ENCODE measurements around the gene ROR2.

The ROR2 gene

DNA sequence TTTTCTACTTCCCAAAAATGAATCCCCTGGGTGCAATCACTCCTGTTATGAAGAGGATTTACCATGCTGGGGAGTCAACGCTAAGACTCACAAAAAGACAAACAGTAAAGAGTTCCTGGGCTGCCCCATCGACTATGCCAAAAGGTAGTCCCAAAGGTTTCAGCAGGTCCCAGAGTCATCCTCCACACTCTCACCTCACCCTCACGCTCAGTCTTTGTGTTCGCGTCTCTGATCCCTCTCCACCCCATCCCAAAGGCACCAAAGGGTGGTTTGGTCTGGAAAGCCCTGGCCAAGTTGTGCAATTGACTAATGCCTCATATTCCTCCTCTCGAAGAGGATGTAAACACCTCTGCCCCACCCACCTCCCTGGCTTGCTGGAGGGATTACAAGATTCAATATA lies 286.2 kb downstream of the ROR2 start:
- TF ChIP-seq, protein P1, sequence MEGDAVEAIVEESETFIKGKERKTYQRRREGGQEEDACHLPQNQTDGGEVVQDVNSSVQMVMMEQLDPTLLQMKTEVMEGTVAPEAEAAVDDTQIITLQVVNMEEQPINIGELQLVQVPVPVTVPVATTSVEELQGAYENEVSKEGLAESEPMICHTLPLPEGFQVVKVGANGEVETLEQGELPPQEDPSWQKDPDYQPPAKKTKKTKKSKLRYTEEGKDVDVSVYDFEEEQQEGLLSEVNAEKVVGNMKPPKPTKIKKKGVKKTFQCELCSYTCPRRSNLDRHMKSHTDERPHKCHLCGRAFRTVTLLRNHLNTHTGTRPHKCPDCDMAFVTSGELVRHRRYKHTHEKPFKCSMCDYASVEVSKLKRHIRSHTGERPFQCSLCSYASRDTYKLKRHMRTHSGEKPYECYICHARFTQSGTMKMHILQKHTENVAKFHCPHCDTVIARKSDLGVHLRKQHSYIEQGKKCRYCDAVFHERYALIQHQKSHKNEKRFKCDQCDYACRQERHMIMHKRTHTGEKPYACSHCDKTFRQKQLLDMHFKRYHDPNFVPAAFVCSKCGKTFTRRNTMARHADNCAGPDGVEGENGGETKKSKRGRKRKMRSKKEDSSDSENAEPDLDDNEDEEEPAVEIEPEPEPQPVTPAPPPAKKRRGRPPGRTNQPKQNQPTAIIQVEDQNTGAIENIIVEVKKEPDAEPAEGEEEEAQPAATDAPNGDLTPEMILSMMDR (IDR thresholded peaks at IDR 0.05; ENCODE audit: extremely low read depth, insufficient read depth, missing control alignments): no peak
- in situ Hi-C loops (cut with MboI; ENCODE audit: low pct_unique_long_range_greater_than_20kb, low sequenced_read_pairs, unreplicated experiment): no loop called here
- DNase-seq (ENCODE audit: low spot score): no peak

DNA sequence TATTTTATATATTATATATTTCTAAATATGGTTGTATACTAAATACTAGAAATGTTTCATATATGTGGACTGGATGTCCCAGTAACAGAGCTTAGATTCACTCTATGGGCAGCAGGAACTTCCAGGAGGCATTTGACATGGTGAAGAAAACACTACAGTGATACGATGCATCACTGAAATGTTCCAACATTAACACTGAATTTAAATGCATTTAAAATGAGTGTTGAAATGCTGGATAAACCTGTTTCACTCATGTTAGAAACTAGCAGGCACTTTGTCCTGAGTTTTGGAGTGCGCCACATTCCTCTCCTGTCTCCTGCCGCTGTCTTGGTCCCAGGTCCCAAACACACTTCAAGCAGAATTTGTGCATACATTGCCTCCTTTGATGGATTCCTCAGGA lies 288.6 kb downstream of the ROR2 start:
- DNase-seq (ENCODE audit: low spot score): no peak
- in situ Hi-C loops (cut with MboI; ENCODE audit: low pct_unique_long_range_greater_than_20kb, low sequenced_read_pairs, unreplicated experiment): no loop called here
- TF ChIP-seq, protein P1 (IDR thresholded peaks at IDR 0.05; ENCODE audit: extremely low read depth, insufficient read depth, missing control alignments): no peak

DNA sequence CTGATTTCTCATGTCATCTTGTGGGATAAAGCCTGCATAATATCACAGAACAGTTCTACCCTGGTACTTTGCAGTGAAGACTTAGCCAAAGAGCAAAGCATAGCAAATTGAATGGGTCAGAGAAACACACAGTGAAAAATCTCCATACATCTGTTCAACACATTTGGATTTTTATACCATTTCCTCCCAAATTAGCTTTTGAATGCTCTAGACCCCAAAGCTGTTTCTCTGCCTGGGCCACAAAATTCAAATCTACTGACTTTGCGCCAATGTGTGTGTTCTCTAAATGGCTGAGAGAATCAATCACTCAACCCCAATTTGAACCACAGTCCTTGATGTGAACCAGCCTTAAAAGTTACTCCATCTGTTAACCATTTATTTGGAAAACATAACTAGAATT lies 289.5 kb downstream of the ROR2 start:
- TF ChIP-seq, protein P1 (IDR thresholded peaks at IDR 0.05; ENCODE audit: extremely low read depth, insufficient read depth, missing control alignments): no peak
- in situ Hi-C loops (cut with MboI; ENCODE audit: low pct_unique_long_range_greater_than_20kb, low sequenced_read_pairs, unreplicated experiment): no loop called here
- DNase-seq (ENCODE audit: low spot score): no peak

DNA sequence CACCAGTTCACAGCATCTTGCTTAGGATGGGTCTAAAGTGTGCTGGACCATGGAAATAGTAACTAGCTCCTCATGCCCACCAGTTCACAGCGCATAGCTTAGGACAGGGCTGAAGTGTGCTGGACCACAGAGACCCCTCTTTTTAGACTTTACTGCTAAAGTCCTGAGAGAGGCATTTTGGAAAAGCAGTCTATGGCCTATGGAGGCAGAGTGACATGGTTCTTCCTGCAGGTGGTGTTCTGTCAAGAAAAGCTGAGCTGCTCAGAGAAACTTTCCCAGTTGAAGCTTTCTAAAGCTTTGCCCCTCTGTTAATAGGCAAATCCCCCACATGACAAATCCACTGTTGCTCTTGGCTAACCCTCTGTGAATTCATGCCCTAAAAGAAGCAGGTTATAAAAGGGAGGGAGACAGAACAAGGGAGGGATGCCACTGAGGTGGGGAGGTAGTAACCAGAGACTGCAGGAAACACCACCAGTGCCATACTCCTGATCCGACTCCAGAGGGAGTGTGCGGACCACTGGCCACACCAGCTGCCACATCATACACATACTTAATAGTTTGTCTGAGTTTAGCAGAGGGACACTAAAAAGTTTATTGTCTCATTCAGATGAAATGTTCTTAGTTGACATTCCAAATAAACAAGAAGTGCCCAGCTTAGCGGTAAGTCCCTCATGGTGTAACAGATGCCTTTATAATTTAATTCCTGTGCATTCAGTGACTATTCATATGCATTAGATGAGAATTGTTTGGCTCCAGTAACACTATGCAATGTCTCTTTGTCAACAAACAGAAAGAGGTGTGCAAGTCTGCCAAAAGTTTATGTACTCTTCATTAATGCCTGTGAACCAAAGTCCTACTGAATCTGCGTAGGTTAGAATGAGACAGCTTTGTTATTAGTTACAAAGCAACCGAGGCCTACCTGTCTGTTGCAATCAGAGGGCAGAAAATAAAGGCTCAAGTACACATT lies 290.2 kb downstream of the ROR2 start:
- in situ Hi-C loops (cut with MboI; ENCODE audit: low pct_unique_long_range_greater_than_20kb, low sequenced_read_pairs, unreplicated experiment): no loop called here
- TF ChIP-seq, protein P1 (IDR thresholded peaks at IDR 0.05; ENCODE audit: extremely low read depth, insufficient read depth, missing control alignments): peak; percentile 49
- no peak for DNase-seq (ENCODE audit: low spot score)

DNA sequence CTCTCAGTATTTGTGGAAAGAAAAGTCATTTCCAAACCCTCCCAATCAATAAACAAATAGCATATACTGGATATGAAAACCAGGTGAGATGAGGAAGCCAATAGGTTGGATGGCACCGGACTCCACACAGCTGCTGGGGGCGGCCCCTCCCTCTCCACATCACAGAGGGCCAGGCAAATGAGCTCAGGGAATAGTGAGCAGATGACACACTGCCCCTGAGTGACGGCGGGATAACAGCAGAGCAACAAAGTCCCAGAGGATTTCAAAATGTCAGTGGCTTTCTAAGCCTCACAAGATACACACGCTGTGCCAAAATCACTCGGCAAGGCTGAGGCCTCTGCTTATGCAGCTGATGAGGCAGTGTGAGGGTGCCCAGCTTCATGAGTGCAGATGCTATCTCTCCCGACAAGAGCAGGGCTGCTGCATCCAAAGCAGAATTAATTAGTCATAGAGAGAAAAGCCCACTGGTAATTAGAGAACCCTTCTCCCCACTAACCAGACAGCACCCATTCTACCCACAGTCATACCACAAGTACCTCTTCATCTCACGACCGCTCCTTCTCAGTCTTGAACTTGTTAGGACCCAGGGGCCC lies 291.4 kb downstream of the ROR2 start:
- no peak for DNase-seq (ENCODE audit: low spot score)
- in situ Hi-C loops (cut with MboI; ENCODE audit: low pct_unique_long_range_greater_than_20kb, low sequenced_read_pairs, unreplicated experiment): no loop called here
- TF ChIP-seq, protein P1 (IDR thresholded peaks at IDR 0.05; ENCODE audit: extremely low read depth, insufficient read depth, missing control alignments): no peak

DNA sequence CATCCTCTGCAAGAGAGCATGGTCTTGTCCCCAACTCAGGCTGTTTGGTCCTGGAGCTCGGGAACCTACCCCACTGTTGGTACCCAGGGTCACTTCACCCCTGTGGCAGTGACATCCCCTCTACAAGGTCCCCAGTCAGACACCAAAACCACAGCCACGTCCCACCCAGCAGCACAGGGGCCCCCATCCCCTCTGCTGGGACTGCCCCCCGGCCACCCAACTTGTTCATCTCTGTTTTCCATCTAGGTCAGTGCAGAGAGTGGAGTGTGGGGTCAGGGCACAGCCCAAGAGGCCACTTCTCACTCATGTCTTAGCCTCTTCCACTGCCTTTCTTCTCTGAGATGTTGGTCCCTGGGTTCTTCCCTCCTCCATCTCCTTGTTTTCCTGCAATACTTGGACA lies 292.5 kb downstream of the ROR2 start:
- no peak for DNase-seq (ENCODE audit: low spot score)
- TF ChIP-seq, protein P1 (IDR thresholded peaks at IDR 0.05; ENCODE audit: extremely low read depth, insufficient read depth, missing control alignments): no peak
- in situ Hi-C loops (cut with MboI; ENCODE audit: low pct_unique_long_range_greater_than_20kb, low sequenced_read_pairs, unreplicated experiment): no loop called here
